Neural cell (in vitro differentiated cells): ENCODE measurements around the gene GALNT13. TPM values are rescaled to one million over a fixed set of nuclear protein-coding genes. Genes with fewer than 3 reads are reported as not detected.

ENCODE experiments used
- H2AFZ ChIP-seq: fragments of 200-600, 300-800 bp; sonication (generic), shearing (Covaris generic); 2 replicates; pipeline ENCODE4 v1.6.0; 2014; ENCODE audit warnings: low read depth, mild to moderate bottlenecking, antibody characterized with exemption, low read length, moderate library complexity
- H3F3A ChIP-seq: fragments of 200-600 bp; shearing (Covaris generic); 2 replicates; pipeline ENCODE4 v1.6.1; 2016; ENCODE audit warnings: mild to moderate bottlenecking, moderate library complexity, mixed read lengths, antibody characterized with exemption, low read length; ENCODE audit not compliant: insufficient read depth, poor library complexity, severe bottlenecking
- H3K27ac ChIP-seq: fragments of 200-600, 300-800 bp; sonication (generic), shearing (Covaris generic); 2 replicates; pipeline ENCODE4 v1.5.1; 2014; ENCODE audit warnings: mild to moderate bottlenecking, low read length, moderate library complexity
- H3K27me3 ChIP-seq: fragments of 300-800, 200-600 bp; sonication (generic), shearing (Covaris generic); 2 replicates; pipeline ENCODE4 v1.6.0; 2014; ENCODE audit warnings: mild to moderate bottlenecking, low read depth, low read length, moderate library complexity; ENCODE audit not compliant: insufficient read depth
- H3K36me3 ChIP-seq: fragments of 300-800, 200-600 bp; sonication (generic), shearing (Covaris generic); 2 replicates; pipeline ENCODE4 v1.5.1; 2014; ENCODE audit warnings: mild to moderate bottlenecking, antibody characterized with exemption, low read length, moderate library complexity; ENCODE audit not compliant: insufficient read depth
- H3K4me2 ChIP-seq: fragments of 300-800, 200-600 bp; sonication (generic), shearing (Covaris generic); 2 replicates; pipeline ENCODE4 v1.6.0; 2014; ENCODE audit warnings: mild to moderate bottlenecking, low read length
- H3K4me3 ChIP-seq: fragments of 300-800, 200-600 bp; sonication (generic), shearing (Covaris generic); 2 replicates; pipeline ENCODE4 v1.5.1; 2014; ENCODE audit warnings: mild to moderate bottlenecking, low read length, moderate library complexity
- H3K79me2 ChIP-seq: fragments of 200-600 bp; shearing (Covaris generic); replicated peaks from 2 replicates; pipeline ENCODE4 v1.6.0; 2014; ENCODE audit warnings: mild to moderate bottlenecking, low read length, moderate library complexity; ENCODE audit not compliant: insufficient read depth
- H3K9ac ChIP-seq: fragments of 300-800, 200-600 bp; sonication (generic), shearing (Covaris generic); 2 replicates; pipeline ENCODE4 v1.6.1; 2016; ENCODE audit warnings: mild to moderate bottlenecking, low read length, mixed read lengths
- H3K9me2 ChIP-seq: fragments of 200-600 bp; shearing (Covaris generic); 2 replicates; pipeline ENCODE4 v1.6.1; 2016; ENCODE audit warnings: mild to moderate bottlenecking, low read length, mixed read lengths; ENCODE audit not compliant: insufficient read depth
- H3K9me3 ChIP-seq: fragments of 200-600, 300-800 bp; sonication (generic), shearing (Covaris generic); 2 replicates; pipeline ENCODE4 v1.6.1; 2016; ENCODE audit warnings: mild to moderate bottlenecking, mixed run types, low read length, moderate library complexity, mixed read lengths
- H4K20me1 ChIP-seq: fragments of 200-600 bp; shearing (Covaris generic); 2 replicates; pipeline ENCODE4 v1.6.1; 2016; ENCODE audit warnings: mild to moderate bottlenecking, mixed run types; ENCODE audit not compliant: insufficient read depth
- EP300 ChIP-seq: fragments of 450-650 bp; conservative IDR thresholded peaks from 2 replicates; pipeline ENCODE4 v1.6.1; 2014; ENCODE audit warnings: antibody characterized with exemption, mild to moderate bottlenecking, moderate library complexity; ENCODE audit not compliant: poor library complexity, severe bottlenecking
- EZH2 ChIP-seq: fragments of 200-600, 300-800 bp; shearing (Covaris generic), sonication (generic); IDR thresholded peaks from 2 replicates; pipeline ENCODE4 v1.6.1; 2014; ENCODE audit warnings: antibody characterized with exemption, low read length, borderline replicate concordance, mild to moderate bottlenecking; ENCODE audit not compliant: insufficient read depth, poor library complexity, severe bottlenecking
- MXI1 ChIP-seq: fragments of 450-650 bp; conservative IDR thresholded peaks from 2 replicates; pipeline ENCODE4 v1.6.1; 2014; ENCODE audit warnings: antibody characterized with exemption, mild to moderate bottlenecking; ENCODE audit not compliant: poor library complexity, severe bottlenecking
- POLR2AphosphoS5 ChIP-seq: IDR thresholded peaks from 2 replicates; pipeline ENCODE4 v1.6.1; 2012
- RAD21 ChIP-seq: fragments of 450-650 bp; conservative IDR thresholded peaks from 2 replicates; pipeline ENCODE4 v1.6.1; 2014; ENCODE audit warnings: antibody characterized with exemption, mild to moderate bottlenecking, moderate library complexity
- SMC3 ChIP-seq: fragments of 450-650 bp; conservative IDR thresholded peaks from 2 replicates; pipeline ENCODE4 v1.6.1; 2014; ENCODE audit warnings: antibody characterized with exemption, mild to moderate bottlenecking, moderate library complexity; ENCODE audit not compliant: poor library complexity
- TAF1 ChIP-seq: IDR thresholded peaks from 2 replicates; pipeline ENCODE4 v1.6.1; 2012; ENCODE audit warnings: low read depth
- polyA plus RNA-seq: library from polyadenylated mRNA; depleted of rRNA; stranded (reverse); fragments of >200 nt; gene quantifications from 2 replicates; pipeline ENCODE4 v1.2.3, GENCODE V29; 2014
- TF ChIP-seq, protein P1 (sequence below): IDR thresholded peaks from 2 replicates; pipeline ENCODE4 v1.6.1; 2012; ENCODE audit warnings: borderline replicate concordance
- TF ChIP-seq, protein P2 (sequence below): fragments of 450-650 bp; IDR thresholded peaks from 2 replicates; pipeline ENCODE4 v1.5.1; 2014; ENCODE audit warnings: antibody characterized with exemption, mild to moderate bottlenecking, moderate library complexity; ENCODE audit not compliant: poor library complexity, severe bottlenecking

Gene GALNT13
- polyA plus RNA-seq, 1 donor from 2014 or later, result 12.4 TPM

DNA sequence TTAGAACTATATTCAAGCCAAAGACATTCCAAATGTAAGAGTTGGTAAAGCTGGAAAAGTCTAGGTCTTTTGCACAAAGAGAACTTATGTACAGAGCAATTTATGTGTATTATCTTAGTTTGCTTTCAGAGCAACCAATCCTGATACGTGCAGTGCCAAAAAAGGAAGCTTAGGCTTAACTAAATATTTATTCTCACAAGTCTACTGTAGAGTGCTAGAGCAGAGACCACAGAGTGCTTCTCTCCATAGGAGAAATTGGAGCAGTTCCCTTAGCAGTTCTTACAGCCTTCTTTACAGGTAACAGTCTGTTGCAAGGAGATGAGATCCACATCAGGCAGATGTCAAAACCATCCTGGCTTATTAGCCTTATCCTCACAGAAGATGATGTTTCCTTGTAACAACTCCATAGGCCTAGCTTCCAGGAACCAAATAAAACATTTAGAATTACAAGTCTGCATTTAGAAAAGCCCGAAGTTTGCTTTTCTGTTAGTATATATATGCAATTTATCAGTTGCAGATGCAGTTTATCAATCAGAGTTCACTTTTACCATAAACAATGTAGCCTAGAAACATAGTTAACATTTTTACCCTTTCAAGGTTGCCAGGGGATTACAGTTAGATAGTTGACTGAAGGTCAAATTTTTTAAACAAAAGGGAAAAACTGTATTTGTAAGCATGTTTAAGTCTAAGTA, 576.2 kb downstream of the GALNT13 start:
- no peaks in the 10 kb centered on the region for H3K9me2 ChIP-seq
- no peaks in the 10 kb centered on the region for H3K9me3 ChIP-seq
- H3F3A ChIP-seq, result no peaks in the 10 kb centered on the region
- H3K4me2 ChIP-seq, result no peak overlapping the region
- H3K27ac ChIP-seq, result no peak overlapping the region
- H4K20me1 ChIP-seq, result no peaks in the 10 kb centered on the region
- peaks cover 38% of the 10 kb centered on the region for H3K27me3 ChIP-seq
- H3K4me3 ChIP-seq, result no peak overlapping the region
- H3K36me3 ChIP-seq, result no peaks in the 10 kb centered on the region
- H3K9ac ChIP-seq, result no peak overlapping the region
- no peaks in the 10 kb centered on the region for H3K79me2 ChIP-seq
- H2AFZ ChIP-seq, result no peak overlapping the region
- TF ChIP-seq POLR2AphosphoS5 (no peak), SMC3 (no peak), MXI1 (no peak), EP300 (no peak), TAF1 (no peak), RAD21 (no peak), EZH2 (no peak)
- TF ChIP-seq, protein P1, sequence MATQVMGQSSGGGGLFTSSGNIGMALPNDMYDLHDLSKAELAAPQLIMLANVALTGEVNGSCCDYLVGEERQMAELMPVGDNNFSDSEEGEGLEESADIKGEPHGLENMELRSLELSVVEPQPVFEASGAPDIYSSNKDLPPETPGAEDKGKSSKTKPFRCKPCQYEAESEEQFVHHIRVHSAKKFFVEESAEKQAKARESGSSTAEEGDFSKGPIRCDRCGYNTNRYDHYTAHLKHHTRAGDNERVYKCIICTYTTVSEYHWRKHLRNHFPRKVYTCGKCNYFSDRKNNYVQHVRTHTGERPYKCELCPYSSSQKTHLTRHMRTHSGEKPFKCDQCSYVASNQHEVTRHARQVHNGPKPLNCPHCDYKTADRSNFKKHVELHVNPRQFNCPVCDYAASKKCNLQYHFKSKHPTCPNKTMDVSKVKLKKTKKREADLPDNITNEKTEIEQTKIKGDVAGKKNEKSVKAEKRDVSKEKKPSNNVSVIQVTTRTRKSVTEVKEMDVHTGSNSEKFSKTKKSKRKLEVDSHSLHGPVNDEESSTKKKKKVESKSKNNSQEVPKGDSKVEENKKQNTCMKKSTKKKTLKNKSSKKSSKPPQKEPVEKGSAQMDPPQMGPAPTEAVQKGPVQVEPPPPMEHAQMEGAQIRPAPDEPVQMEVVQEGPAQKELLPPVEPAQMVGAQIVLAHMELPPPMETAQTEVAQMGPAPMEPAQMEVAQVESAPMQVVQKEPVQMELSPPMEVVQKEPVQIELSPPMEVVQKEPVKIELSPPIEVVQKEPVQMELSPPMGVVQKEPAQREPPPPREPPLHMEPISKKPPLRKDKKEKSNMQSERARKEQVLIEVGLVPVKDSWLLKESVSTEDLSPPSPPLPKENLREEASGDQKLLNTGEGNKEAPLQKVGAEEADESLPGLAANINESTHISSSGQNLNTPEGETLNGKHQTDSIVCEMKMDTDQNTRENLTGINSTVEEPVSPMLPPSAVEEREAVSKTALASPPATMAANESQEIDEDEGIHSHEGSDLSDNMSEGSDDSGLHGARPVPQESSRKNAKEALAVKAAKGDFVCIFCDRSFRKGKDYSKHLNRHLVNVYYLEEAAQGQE, result no peak
- TF ChIP-seq, protein P2, sequence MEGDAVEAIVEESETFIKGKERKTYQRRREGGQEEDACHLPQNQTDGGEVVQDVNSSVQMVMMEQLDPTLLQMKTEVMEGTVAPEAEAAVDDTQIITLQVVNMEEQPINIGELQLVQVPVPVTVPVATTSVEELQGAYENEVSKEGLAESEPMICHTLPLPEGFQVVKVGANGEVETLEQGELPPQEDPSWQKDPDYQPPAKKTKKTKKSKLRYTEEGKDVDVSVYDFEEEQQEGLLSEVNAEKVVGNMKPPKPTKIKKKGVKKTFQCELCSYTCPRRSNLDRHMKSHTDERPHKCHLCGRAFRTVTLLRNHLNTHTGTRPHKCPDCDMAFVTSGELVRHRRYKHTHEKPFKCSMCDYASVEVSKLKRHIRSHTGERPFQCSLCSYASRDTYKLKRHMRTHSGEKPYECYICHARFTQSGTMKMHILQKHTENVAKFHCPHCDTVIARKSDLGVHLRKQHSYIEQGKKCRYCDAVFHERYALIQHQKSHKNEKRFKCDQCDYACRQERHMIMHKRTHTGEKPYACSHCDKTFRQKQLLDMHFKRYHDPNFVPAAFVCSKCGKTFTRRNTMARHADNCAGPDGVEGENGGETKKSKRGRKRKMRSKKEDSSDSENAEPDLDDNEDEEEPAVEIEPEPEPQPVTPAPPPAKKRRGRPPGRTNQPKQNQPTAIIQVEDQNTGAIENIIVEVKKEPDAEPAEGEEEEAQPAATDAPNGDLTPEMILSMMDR, result no peak

DNA sequence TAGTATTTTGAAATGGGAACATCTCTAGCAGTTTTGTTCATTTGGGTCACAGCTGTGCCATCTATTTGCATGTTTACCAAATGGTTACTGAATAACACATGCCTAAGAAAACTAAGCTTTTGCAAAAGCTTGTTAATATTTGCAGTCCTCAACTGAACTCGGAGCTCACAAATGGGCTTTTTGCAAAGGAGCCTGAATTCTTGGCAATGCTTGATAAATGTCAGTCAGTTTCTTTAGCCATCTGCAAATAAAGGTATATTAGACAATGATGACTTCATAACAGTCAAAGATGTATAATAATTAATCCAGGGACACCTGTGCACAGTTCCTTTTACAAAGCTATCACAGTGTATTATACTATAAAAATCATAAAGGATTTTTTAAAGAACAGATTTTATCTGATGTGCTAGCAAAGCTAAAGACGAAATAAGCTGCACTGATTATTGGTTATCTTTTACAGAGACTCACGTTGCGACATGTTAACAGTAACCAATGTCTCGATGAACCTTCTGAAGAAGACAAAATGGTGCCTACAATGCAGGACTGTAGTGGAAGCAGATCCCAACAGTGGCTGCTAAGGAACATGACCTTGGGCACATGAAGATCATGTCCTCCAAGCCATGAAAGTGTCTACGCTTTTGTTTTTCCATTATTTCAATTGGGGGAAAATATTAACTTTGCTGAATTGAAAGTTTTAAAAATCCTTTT, 578.4 kb downstream of the GALNT13 start:
- TF ChIP-seq, protein P2, result no peak
- TF ChIP-seq TAF1 (no peak), POLR2AphosphoS5 (no peak), EZH2 (no peak), RAD21 (no peak), SMC3 (no peak), EP300 (no peak), MXI1 (no peak)
- TF ChIP-seq, protein P1, result no peak
- Histone ChIP-seq H4K20me1 (no peaks in the 10 kb centered on the region), H3K36me3 (no peaks in the 10 kb centered on the region), H3K27me3 (peaks cover 31% of the 10 kb centered on the region), H3K9me2 (no peaks in the 10 kb centered on the region), H3F3A (no peaks in the 10 kb centered on the region), H3K27ac (no peak overlapping the region), H3K9ac (no peak overlapping the region), H3K4me3 (no peak overlapping the region), H3K79me2 (no peaks in the 10 kb centered on the region), H2AFZ (no peak overlapping the region), H3K4me2 (no peak overlapping the region), H3K9me3 (no peaks in the 10 kb centered on the region)
